EL (cell line): ENCODE measurements around the gene TOR2A.

Experiments
- DNase-seq: peaks from one replicate; pipeline ENCODE4 v3.0.0-alpha.2; 2016

TOR2A gene

GRCh38 chr9:127741831-127742434, 6.8 kb upstream of the TOR2A start:
- DNase-seq, result peak; percentile 78

- DNase-seq, result no peak
These were observed 4.7 kb upstream of the TOR2A start for GRCh38 chr9:127739614-127740330.

- no peak for DNase-seq
These were observed 3.6 kb upstream of the TOR2A start for GRCh38 chr9:127738666-127739065.

GRCh38 chr9:127735530-127736185, 564 bp upstream of the TOR2A start:
- no peak for DNase-seq

- no peak for DNase-seq
These were observed 797 bp downstream of the TOR2A start for GRCh38 chr9:127734247-127734746.

GRCh38 chr9:127733614-127734013, 1.5 kb downstream of the TOR2A start:
- DNase-seq, result no peak

GRCh38 chr9:127732444-127732843, 2.6 kb downstream of the TOR2A start:
- no peak for DNase-seq

- DNase-seq, result no peak
These were observed 3.2 kb downstream of the TOR2A start for GRCh38 chr9:127731938-127732337.

GRCh38 chr9:127730799-127731410, 4.2 kb downstream of the TOR2A start:
- no peak for DNase-seq

GRCh38 chr9:127730262-127730661, 4.8 kb downstream of the TOR2A start:
- no peak for DNase-seq

GRCh38 chr9:127729522-127730256, 5.4 kb downstream of the TOR2A start:
- no peak for DNase-seq

GRCh38 chr9:127728808-127729207, 6.3 kb downstream of the TOR2A start:
- DNase-seq, result no peak

GRCh38 chr9:127726871-127727270, 8.2 kb downstream of the TOR2A start:
- no peak for DNase-seq

- DNase-seq, result no peak
These were observed 11.1 kb downstream of the TOR2A start for GRCh38 chr9:127724012-127724411.

GRCh38 chr9:127723444-127723843, 11.7 kb downstream of the TOR2A start:
- peak; percentile 77 for DNase-seq

- no peak for DNase-seq
These were observed 12.1 kb downstream of the TOR2A start for GRCh38 chr9:127723013-127723412.

- no peak for DNase-seq
These were observed 12.9 kb downstream of the TOR2A start for GRCh38 chr9:127722055-127722745.

GRCh38 chr9:127721391-127721821, 13.7 kb downstream of the TOR2A start:
- DNase-seq, result no peak

GRCh38 chr9:127720865-127721227, 14.2 kb downstream of the TOR2A start:
- DNase-seq, result no peak

GRCh38 chr9:127720031-127720864, 14.8 kb downstream of the TOR2A start:
- no peak for DNase-seq

- DNase-seq, result no peak
These were observed 17.3 kb downstream of the TOR2A start for GRCh38 chr9:127717766-127718165.
